Measurements from ENCODE around the gene WT1.
"Not testable (repeated sequence)": the region's sequence is repeated elsewhere in the genome, so short reads cannot be mapped to it uniquely, and the experiment has no call there.

Gene WT1

GRCh38 chr11:32435511-32435941, at the start of gene WT1:
Gene WT1, minus strand, starts transcription at chr11:32435539.
- FAIRE-seq = peak; percentile 81
- DNase-seq (ENCODE audit: insufficient read length, low spot score) = peak; percentile 71

DNA sequence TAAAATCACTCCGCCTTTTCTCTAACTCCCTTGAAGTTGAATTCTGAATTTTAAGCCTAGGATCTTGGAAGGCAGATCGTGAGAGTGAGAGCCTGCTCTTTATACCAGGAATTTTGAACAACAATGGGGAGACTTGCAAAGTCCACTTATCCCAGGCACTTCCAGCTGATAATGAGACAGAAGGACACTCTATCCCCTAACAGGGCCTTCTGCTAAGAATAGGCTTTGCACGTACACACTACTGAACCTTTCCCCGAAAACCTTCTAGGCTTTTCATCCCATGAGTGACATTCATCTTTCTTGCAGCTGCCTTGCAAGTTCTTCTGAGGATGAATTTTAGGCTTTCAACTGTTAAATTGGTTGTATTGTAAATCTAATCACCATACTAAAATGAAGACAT, 44.0 kb upstream of the WT1 start:
- FAIRE-seq (peak; percentile 33), DNase-seq (ENCODE audit: insufficient read length, low spot score) (no peak)

- FAIRE-seq (no peak), DNase-seq (ENCODE audit: insufficient read length, low spot score) (no peak)
Measured at GRCh38 chr11:32478277-32478731, 43.0 kb upstream of the WT1 start.

DNA sequence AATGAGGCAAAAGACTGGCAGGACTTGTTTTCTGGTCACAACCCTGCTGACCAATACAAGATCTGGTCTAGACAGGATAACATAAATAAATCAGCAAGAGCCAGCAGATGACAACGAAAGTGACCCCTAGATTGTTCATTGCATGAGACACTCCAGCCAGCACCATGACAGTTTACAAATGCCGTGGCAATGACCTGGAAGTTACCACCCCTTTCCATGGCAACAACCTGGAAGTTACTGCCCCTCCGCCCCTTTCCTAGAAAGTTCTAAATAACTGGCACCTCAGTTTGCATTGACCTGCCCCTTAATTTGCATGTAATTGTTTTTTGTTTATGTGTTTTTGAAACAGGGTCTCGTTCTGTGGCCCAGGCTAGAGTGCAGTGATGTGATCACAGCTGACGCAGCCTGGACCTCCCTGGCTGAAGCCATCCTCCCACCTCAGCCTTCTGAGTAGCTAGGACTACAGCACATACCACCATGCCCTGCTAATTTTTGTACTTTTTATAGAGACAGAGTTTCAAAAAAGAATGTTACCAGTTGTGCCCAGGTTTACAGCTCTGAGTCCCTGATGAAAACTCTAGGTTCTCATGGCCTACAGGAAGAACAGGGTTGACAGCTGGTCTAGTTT, 38.1 kb upstream of the WT1 start:
- no peak for DNase-seq (ENCODE audit: insufficient read length, low spot score)
- no peak for FAIRE-seq

DNA sequence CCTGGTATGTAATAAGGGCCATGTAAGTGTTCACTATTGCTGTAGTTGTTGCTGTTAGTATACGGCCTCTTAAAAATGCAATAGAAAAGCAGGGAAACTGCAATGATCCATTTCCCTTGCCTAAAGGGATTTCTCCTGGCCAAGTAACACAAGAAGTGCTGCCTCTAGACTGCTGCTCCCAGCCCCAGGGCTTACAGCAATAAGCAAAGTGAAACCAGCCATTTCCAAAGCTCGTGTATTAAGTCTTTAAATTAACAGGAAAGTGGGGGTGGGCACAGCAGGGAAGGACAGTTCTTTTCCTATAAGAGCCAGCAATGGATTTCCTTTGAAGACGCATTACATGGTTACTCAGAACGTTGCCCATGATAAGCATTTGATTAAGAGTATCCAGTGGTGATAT, 36.9 kb upstream of the WT1 start:
- DNase-seq (ENCODE audit: insufficient read length, low spot score) (no peak), FAIRE-seq (no peak)

DNA sequence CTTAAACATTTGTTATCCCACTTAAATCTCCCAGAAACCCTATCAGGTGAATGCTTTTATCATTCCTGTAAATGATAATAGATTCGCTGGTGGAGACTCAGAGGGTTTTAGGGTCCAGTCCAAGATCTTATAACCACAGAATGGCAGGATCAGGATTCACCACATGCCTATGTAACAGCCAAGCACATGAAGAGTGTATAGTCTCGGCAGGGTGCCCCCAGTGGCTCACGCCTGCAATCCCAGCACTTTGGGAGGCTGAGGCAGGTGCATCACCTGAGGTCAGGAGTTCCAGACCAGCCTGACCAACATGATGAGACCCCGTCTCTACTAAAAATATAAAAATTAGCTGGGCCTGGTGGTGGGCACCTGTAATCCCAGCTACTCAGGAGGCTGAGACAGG, 36.2 kb upstream of the WT1 start:
- not testable (repeated sequence) for FAIRE-seq; DNase-seq (ENCODE audit: insufficient read length, low spot score)

GRCh38 chr11:32469791-32470190, 34.5 kb upstream of the WT1 start:
- FAIRE-seq = no peak
- no peak for DNase-seq (ENCODE audit: insufficient read length, low spot score)

DNA sequence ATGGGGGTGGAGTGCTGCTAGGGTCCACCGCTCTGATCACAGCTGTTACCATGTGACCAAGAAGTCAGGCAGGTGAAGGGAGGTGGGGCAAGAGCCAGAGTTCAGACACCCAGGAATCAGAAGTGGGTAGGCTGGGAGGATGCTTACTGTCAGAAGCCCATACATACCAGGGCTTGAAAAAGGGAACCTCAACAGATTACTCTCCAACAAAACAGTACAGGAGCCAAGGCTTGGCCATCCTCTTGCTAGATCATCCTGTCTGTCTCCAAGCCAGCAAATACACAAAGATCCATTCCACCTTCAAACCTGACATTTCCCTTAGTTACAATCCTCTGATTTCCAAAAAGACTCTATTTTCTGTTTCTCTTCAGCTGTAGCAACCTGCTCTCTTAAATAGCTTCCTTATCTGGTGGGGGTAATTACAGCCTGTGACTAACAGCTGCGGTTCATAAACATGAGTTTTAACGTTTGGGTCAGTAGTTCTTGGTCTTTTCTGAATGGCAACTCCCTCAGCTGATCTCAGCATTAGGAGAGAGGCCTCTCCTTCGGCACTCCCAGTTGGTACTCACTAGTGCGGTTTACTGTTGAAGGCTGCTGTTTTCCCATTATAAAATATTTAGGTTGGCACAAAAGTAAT, 31.1 kb upstream of the WT1 start:
- DNase-seq (ENCODE audit: insufficient read length, low spot score) = no peak
- no peak for FAIRE-seq

- DNase-seq (ENCODE audit: insufficient read length, low spot score) (no peak), FAIRE-seq (no peak)
Measured at GRCh38 chr11:32464078-32464477, 28.7 kb upstream of the WT1 start.

DNA sequence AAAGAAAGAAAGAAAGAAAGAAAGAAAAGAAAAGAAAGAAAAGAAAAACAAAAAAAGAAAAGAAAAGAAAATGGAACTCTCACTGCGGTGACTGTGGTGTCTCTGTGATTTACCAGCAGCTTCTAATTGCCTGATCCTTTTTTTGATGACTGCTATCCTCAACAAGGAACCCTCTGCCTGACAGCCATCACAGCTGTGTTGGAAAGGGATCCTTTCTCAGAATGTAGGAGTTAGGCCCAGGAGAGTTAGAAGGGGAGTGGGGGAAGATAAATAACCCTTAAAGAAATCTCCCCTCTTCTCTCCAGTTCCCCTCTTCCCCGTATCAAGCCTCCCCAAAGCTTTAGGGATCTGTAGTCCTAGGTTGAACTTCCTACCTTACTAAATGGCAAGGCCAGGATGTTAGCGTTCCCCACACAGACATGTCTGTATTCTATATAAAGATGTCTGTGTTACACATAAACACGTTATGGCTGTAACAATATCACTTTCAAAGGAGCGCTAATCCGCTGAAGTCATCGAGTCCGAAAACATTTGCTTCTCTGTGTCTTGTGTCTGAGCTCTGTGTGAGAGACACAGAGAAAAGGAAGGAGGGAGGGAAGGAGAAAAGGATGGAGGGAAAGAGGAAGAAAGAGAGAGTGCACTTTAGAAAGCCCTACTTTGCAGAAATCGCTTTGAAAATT, 26.8 kb upstream of the WT1 start:
- FAIRE-seq = no peak
- DNase-seq (ENCODE audit: insufficient read length, low spot score) = no peak

GRCh38 chr11:32456864-32457263, 21.5 kb upstream of the WT1 start:
- no peak for DNase-seq (ENCODE audit: insufficient read length, low spot score)
- no peak for FAIRE-seq

GRCh38 chr11:32454993-32455392, 19.7 kb upstream of the WT1 start:
- FAIRE-seq = no peak
- no peak for DNase-seq (ENCODE audit: insufficient read length, low spot score)

DNA sequence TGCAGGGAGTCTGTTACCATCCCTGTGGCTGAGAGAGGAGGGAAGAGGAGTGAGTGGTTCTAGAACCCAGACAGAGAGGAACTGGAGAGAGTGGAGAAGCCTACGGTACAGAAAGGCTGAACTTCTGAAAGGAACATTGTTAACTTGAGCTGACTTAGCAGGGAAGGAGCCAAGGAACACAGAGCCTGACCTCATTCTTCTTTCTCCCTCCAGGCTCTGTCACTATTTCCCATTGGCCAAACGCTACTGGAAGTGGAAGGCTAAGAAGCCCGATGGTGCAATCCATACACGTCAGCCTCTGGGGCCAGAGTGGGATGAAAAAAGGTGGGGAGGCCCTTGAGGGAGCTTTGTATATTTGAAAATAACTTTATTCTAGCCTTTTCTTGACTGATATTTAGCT, 16.5 kb upstream of the WT1 start:
- DNase-seq (ENCODE audit: insufficient read length, low spot score) (no peak), FAIRE-seq (no peak)

- FAIRE-seq (no peak), DNase-seq (ENCODE audit: insufficient read length, low spot score) (no peak)
Measured at GRCh38 chr11:32450372-32450771, 15.0 kb upstream of the WT1 start.

DNA sequence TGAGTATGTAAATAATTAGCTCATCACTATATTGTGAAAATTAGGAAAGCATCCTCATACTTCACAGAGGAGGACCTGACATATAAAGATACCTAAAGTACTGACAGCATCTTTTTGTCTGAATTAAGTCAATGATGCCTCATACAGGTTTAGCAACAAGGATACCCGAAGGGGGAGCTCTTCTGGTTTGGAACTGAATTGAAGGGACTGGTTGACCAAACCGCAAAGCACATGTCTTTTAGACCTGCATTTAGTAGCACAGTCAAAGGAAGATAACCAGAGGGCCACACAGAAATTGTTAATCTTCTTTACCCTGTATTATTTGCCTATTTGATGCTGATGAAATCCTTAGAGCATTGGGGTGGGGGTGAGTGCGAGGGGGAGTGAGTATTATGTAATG, 12.9 kb upstream of the WT1 start:
- peak; percentile 25 for DNase-seq (ENCODE audit: insufficient read length, low spot score)
- no peak for FAIRE-seq

GRCh38 chr11:32447252-32447651, 11.9 kb upstream of the WT1 start:
- no peak for DNase-seq (ENCODE audit: insufficient read length, low spot score)
- no peak for FAIRE-seq

GRCh38 chr11:32446227-32446626, 10.9 kb upstream of the WT1 start:
- DNase-seq (ENCODE audit: insufficient read length, low spot score) = no peak

GRCh38 chr11:32444186-32444585, 8.8 kb upstream of the WT1 start:
- DNase-seq (ENCODE audit: insufficient read length, low spot score) = no peak
- FAIRE-seq = no peak

More at GRCh38 chr11:32446227-32446626, 10.9 kb upstream of the WT1 start:
- no peak for FAIRE-seq

GRCh38 chr11:32440916-32441315, 5.6 kb upstream of the WT1 start:
- DNase-seq (ENCODE audit: insufficient read length, low spot score) (no peak), FAIRE-seq (no peak)

GRCh38 chr11:32440312-32440908, 5.1 kb upstream of the WT1 start:
- FAIRE-seq (no peak), DNase-seq (ENCODE audit: insufficient read length, low spot score) (no peak)

- no peak for FAIRE-seq
- no peak for DNase-seq (ENCODE audit: insufficient read length, low spot score)
Measured at GRCh38 chr11:32439501-32440210, 4.3 kb upstream of the WT1 start.
